ENCODE results near the gene TUSC2.

The TUSC2 gene, protein sequence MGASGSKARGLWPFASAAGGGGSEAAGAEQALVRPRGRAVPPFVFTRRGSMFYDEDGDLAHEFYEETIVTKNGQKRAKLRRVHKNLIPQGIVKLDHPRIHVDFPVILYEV

DNA sequence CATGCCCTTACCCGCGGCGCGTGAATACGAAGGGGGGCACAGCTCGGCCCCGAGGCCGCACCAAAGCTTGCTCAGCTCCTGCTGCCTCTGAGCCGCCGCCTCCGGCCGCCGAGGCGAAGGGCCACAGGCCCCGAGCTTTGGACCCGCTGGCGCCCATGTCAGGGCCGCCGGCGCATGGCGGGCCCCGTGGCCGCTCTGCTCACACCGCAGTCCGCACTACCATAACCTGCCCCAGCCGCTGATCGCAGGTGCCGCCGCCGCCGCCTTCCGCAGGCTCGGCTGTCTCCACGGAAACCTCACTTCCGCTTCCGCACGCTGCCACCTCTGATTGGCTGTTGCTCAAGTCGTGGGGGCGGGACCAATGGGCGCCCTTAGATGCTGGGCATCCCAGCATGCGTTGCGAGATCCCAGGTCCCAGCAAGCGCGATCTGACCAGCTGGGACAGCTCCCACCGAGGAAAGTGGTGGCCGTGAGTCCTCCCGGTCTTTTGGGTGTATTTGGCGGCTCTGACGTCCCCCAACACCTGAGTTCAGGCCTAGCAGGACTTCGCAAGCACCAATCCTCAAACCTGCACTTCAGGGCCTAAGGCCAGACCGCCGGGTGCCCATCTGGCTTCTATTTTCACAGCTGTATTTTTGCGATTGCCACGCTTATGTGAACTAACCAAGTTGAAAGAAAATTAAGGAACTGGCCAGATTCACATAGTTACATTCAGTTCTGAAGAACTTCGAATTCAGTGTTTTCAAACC, at the start of gene TUSC2:
Gene TUSC2 (minus strand): TSS at position 281 of the 749 bp plus-strand sequence. CDS start 124 bp downstream, at position 157.
- Histone ChIP-seq H3K4me3 (ENCODE audit: low read depth, low read length) (peak within 1 kb of the TSS; percentile 92), H3K4me1 (ENCODE audit: control insufficient read depth, insufficient read depth, low read length) (no peaks in the 10 kb centered on the region), H3K36me3 (ENCODE audit: control insufficient read depth in 2 of 2, insufficient read depth in 1 of 2, low read length in 2 of 2) (peaks cover 6 to 73% of the 10 kb centered on the region in 2 experiments), H3K27ac (ENCODE audit: extremely low read depth, low read depth, low read length) (peak within 1 kb of the TSS; percentile 71), H3K9me3 (ENCODE audit: control insufficient read depth, insufficient read depth, low read depth, low read length) (no peaks in the 10 kb centered on the region)
- POLR2A ChIA-PET = interaction anchor here (0.6 to 2.6 kb wide), 19 partner anchors 9 to 1402 kb away, joined by 3 to 63 read pairs (median 6); partner anchors contain the start of genes CYB561D2, HYAL1, HYAL3 and IFRD2
- CTCF ChIA-PET = interaction anchor here (0.6 to 1.7 kb wide), 4 partner anchors 8 to 214 kb away, joined by 3 to 7 read pairs (median 4); no protein-coding TSS in a partner anchor
- TF ChIP-seq ZNF501 (tag by site-specific recombination; IDR thresholded peaks at IDR 0.05) = 0 out of 2 replicates have a peak, but pooled peaks have one; percentile 73
- peak; percentile 68 for TF ChIP-seq ZBTB17 (tag by site-specific recombination; IDR thresholded peaks at IDR 0.05)
- TF ChIP-seq, protein P1, sequence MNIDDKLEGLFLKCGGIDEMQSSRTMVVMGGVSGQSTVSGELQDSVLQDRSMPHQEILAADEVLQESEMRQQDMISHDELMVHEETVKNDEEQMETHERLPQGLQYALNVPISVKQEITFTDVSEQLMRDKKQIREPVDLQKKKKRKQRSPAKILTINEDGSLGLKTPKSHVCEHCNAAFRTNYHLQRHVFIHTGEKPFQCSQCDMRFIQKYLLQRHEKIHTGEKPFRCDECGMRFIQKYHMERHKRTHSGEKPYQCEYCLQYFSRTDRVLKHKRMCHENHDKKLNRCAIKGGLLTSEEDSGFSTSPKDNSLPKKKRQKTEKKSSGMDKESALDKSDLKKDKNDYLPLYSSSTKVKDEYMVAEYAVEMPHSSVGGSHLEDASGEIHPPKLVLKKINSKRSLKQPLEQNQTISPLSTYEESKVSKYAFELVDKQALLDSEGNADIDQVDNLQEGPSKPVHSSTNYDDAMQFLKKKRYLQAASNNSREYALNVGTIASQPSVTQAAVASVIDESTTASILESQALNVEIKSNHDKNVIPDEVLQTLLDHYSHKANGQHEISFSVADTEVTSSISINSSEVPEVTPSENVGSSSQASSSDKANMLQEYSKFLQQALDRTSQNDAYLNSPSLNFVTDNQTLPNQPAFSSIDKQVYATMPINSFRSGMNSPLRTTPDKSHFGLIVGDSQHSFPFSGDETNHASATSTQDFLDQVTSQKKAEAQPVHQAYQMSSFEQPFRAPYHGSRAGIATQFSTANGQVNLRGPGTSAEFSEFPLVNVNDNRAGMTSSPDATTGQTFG (tag by site-specific recombination; IDR thresholded peaks at IDR 0.05; ENCODE audit: borderline replicate concordance) = no peak
- TF ChIP-seq ZNF791 (tag by site-specific recombination; IDR thresholded peaks at IDR 0.05) = no peak
- TF ChIP-seq, protein P2, sequence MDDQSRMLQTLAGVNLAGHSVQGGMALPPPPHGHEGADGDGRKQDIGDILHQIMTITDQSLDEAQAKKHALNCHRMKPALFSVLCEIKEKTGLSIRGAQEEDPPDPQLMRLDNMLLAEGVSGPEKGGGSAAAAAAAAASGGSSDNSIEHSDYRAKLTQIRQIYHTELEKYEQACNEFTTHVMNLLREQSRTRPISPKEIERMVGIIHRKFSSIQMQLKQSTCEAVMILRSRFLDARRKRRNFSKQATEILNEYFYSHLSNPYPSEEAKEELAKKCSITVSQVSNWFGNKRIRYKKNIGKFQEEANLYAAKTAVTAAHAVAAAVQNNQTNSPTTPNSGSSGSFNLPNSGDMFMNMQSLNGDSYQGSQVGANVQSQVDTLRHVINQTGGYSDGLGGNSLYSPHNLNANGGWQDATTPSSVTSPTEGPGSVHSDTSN (CRISPR knock-in tag; IDR thresholded peaks at IDR 0.05) = 0 out of 2 replicates have a peak, but pooled peaks have one; percentile 20
- TF ChIP-seq SP2 (tag by site-specific recombination; IDR thresholded peaks at IDR 0.05) = peak; percentile 93
- no peak for TF ChIP-seq TRIM28 (IDR thresholded peaks at IDR 0.05; ENCODE audit: borderline replicate concordance, low read length)
- TF ChIP-seq, protein P3, sequence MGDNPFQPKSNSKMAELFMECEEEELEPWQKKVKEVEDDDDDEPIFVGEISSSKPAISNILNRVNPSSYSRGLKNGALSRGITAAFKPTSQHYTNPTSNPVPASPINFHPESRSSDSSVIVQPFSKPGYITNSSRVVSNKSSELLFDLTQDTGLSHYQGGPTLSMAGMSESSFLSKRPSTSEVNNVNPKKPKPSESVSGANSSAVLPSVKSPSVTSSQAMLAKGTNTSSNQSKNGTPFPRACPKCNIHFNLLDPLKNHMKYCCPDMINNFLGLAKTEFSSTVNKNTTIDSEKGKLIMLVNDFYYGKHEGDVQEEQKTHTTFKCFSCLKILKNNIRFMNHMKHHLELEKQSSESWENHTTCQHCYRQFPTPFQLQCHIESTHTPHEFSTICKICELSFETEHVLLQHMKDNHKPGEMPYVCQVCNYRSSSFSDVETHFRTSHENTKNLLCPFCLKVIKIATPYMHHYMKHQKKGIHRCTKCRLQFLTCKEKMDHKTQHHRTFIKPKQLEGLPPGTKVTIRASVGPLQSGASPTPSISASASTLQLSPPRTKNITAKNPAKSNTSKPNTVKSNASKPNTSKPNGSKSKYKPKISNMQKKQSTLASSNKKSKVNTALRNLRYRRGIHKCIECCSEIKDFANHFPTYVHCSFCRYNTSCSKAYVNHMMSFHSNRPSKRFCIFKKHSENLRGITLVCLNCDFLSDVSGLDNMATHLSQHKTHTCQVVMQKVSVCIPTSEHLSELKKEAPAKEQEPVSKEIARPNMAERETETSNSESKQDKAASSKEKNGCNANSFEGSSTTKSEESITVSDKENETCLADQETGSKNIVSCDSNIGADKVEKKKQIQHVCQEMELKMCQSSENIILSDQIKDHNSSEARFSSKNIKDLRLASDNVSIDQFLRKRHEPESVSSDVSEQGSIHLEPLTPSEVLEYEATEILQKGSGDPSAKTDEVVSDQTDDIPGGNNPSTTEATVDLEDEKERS (tag by site-specific recombination; IDR thresholded peaks at IDR 0.05) = no peak
- TF ChIP-seq ZNF629 (tag by site-specific recombination; IDR thresholded peaks at IDR 0.05) = peak; percentile 33; the same call in 1 of the 2 replicates
- TF ChIP-seq ZNF600 (tag by site-specific recombination; IDR thresholded peaks at IDR 0.05) = peak; percentile 67
- peak; percentile 92 for TF ChIP-seq ZNF76 (tag by site-specific recombination; IDR thresholded peaks at IDR 0.05; ENCODE audit: borderline replicate concordance, low read depth)
- TF ChIP-seq TCF7L2 (IDR thresholded peaks at IDR 0.05; ENCODE audit: borderline replicate concordance, low read depth, low read length) = no peak
- 0 out of 2 replicates have a peak, but pooled peaks have one; percentile 32 for TF ChIP-seq YY2 (tag by site-specific recombination; IDR thresholded peaks at IDR 0.05)
- TF ChIP-seq, protein P4, sequence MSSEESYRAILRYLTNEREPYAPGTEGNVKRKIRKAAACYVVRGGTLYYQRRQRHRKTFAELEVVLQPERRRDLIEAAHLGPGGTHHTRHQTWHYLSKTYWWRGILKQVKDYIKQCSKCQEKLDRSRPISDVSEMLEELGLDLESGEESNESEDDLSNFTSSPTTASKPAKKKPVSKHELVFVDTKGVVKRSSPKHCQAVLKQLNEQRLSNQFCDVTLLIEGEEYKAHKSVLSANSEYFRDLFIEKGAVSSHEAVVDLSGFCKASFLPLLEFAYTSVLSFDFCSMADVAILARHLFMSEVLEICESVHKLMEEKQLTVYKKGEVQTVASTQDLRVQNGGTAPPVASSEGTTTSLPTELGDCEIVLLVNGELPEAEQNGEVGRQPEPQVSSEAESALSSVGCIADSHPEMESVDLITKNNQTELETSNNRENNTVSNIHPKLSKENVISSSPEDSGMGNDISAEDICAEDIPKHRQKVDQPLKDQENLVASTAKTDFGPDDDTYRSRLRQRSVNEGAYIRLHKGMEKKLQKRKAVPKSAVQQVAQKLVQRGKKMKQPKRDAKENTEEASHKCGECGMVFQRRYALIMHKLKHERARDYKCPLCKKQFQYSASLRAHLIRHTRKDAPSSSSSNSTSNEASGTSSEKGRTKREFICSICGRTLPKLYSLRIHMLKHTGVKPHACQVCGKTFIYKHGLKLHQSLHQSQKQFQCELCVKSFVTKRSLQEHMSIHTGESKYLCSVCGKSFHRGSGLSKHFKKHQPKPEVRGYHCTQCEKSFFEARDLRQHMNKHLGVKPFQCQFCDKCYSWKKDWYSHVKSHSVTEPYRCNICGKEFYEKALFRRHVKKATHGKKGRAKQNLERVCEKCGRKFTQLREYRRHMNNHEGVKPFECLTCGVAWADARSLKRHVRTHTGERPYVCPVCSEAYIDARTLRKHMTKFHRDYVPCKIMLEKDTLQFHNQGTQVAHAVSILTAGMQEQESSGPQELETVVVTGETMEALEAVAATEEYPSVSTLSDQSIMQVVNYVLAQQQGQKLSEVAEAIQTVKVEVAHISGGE (tag by site-specific recombination; conservative IDR thresholded peaks at IDR 0.05; ENCODE audit: low read depth) = peak; percentile 86
- TF ChIP-seq ZBTB8A (tag by site-specific recombination; IDR thresholded peaks at IDR 0.05) = no peak
- TF ChIP-seq, protein P5, sequence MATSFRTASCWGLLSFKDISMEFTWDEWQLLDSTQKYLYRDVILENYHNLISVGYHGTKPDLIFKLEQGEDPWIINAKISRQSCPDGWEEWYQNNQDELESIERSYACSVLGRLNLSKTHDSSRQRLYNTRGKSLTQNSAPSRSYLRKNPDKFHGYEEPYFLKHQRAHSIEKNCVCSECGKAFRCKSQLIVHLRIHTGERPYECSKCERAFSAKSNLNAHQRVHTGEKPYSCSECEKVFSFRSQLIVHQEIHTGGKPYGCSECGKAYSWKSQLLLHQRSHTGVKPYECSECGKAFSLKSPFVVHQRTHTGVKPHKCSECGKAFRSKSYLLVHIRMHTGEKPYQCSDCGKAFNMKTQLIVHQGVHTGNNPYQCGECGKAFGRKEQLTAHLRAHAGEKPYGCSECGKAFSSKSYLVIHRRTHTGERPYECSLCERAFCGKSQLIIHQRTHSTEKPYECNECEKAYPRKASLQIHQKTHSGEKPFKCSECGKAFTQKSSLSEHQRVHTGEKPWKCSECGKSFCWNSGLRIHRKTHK (tag by site-specific recombination; IDR thresholded peaks at IDR 0.05) = no peak
- TF ChIP-seq, protein P6, sequence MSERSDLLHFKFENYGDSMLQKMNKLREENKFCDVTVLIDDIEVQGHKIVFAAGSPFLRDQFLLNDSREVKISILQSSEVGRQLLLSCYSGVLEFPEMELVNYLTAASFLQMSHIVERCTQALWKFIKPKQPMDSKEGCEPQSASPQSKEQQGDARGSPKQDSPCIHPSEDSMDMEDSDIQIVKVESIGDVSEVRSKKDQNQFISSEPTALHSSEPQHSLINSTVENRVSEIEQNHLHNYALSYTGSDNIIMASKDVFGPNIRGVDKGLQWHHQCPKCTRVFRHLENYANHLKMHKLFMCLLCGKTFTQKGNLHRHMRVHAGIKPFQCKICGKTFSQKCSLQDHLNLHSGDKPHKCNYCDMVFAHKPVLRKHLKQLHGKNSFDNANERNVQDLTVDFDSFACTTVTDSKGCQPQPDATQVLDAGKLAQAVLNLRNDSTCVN (tag by site-specific recombination; optimal IDR thresholded peaks at IDR 0.05) = peak; percentile 64
- TF ChIP-seq ZNF837 (tag by site-specific recombination; IDR thresholded peaks at IDR 0.05) = no peak
- no peak for TF ChIP-seq ZNF311 (tag by site-specific recombination; IDR thresholded peaks at IDR 0.05; ENCODE audit: borderline replicate concordance)
- TF ChIP-seq ZBTB20 (tag by site-specific recombination; IDR thresholded peaks at IDR 0.05) = 0 out of 2 replicates have a peak, but pooled peaks have one; percentile 51
- TF ChIP-seq ZNF335 (tag by site-specific recombination; conservative IDR thresholded peaks at IDR 0.05) = peak; percentile 64
- TF ChIP-seq ZNF138 (tag by site-specific recombination; IDR thresholded peaks at IDR 0.05; ENCODE audit: borderline replicate concordance) = no peak
